D721Med (cell line): Measurements from ENCODE around the gene BBS4.
"Not testable (repeated sequence)": the region's sequence is repeated elsewhere in the genome, so short reads cannot be mapped to it uniquely, and the experiment has no call there.

ENCODE experiments used
- DNase-seq: peaks from one replicate; pipeline ENCODE4 v3.0.0; 2011; ENCODE audit warnings: low spot score; ENCODE audit not compliant: insufficient read length
- FAIRE-seq: peaks from 2 replicates; lab custom pipeline; 2011; peaks lifted over from hg19 to GRCh38; lab: Jason Lieb, UNC
- TF ChIP-seq, protein P1 (sequence below): IDR thresholded peaks from 2 replicates; pipeline ENCODE4 v1.5.1; 2012; ENCODE audit warnings: mild to moderate bottlenecking, control low read depth; ENCODE audit not compliant: insufficient read depth; ENCODE audit errors: missing control alignments

BBS4 gene

DNA sequence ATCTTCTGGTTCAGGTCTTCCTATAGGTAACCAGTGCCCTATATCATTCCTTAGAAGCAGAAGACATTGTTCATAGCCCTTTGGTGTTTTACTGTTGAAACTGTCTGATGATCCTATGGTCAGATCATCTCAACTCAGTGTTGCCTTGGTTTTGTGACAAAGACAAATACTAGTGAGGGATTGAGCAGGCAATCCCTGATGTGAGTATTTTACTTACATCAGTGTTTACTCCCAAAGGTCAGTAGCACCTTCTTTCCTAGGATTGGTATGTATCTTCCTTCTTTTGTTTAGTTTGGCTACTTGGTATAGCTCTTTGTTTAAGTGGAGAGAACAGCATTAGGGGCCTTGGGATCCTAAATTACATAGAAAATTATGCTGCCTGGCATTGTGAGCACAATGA, 41.1 kb downstream of the BBS4 start:
- DNase-seq (no peak), FAIRE-seq (no peak)
- TF ChIP-seq, protein P1, sequence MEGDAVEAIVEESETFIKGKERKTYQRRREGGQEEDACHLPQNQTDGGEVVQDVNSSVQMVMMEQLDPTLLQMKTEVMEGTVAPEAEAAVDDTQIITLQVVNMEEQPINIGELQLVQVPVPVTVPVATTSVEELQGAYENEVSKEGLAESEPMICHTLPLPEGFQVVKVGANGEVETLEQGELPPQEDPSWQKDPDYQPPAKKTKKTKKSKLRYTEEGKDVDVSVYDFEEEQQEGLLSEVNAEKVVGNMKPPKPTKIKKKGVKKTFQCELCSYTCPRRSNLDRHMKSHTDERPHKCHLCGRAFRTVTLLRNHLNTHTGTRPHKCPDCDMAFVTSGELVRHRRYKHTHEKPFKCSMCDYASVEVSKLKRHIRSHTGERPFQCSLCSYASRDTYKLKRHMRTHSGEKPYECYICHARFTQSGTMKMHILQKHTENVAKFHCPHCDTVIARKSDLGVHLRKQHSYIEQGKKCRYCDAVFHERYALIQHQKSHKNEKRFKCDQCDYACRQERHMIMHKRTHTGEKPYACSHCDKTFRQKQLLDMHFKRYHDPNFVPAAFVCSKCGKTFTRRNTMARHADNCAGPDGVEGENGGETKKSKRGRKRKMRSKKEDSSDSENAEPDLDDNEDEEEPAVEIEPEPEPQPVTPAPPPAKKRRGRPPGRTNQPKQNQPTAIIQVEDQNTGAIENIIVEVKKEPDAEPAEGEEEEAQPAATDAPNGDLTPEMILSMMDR, result no peak

DNA sequence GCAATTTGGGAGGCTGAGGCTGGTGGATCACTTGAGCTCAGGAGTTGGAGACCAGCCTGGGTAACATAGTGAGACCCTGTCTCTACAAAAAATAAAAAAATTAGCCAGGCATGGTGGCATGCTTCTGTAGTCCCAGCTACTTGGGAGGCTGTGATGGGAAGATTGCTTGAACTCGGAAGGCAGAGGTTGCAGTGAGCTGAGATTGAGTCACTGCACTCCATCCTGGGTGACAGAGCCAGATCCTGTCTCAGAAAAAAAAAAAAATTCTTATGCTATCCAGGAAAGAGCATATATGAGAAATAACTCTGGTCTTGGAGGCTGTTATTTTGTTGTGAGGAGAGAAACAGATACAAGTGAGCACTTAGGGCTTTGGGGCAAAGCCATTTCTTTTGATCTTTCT, 42.2 kb downstream of the BBS4 start:
- DNase-seq, FAIRE-seq: not testable (repeated sequence)

DNA sequence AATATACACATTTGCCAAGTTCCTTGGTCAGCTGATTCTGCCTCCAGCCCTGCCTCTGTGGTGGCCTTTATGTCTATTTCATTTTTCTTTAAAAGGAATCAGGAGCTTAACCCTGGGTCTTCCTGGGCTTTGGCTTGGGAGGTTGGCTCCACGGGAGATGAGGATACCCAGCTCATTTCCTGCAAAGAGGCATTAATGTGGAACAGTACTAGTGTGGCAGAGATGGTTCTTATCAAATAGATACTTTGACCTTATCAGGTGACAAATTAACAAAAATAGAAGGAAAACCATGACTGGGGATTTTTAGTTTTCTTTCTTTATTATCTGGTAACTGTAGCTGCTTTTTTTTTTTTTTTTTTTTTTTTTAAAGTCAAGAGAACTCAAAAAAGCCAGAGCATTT, 42.8 kb downstream of the BBS4 start:
- DNase-seq, result no peak
- TF ChIP-seq, protein P1, result no peak
- FAIRE-seq, result no peak

DNA sequence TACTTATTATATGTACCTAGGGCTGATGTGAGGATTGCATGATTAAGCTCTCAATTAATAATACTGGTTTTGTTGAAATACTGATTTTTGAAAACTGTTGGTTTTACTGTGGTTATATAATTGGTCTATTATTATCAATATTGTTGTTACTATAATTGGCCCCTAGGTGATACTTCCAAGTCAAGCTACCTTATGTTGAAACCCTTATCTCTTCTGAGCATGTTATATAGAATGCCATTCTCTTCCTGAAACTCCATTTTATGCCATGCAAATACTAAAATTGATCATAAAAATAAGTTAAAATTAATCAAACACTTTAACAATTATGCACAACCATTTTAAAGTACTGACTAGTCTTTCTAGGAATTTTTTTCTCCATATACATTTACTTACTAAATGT, 46.1 kb downstream of the BBS4 start:
- FAIRE-seq (no peak), DNase-seq (no peak)
- TF ChIP-seq, protein P1, result no peak

DNA sequence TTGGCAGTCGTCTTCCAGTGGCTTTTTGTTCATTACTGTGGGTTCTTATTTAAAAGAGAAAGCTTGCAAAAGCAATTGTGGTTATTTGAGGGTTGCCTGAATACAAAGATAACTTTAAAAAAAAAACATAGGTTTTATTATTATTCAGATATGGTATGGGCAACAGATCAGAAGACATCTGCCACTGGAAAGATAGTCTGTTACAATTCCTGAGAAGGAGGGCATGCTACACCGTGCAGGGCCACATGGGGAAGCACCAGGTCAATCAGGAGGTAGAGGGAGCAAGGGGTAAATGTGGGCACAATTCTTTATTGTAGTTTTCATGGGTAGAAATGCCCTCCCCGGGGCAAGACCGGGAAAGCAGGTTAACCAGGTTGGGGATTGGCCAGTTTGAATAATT, 46.5 kb downstream of the BBS4 start:
- DNase-seq, result no peak
- no peak for FAIRE-seq
- TF ChIP-seq, protein P1, result no peak

DNA sequence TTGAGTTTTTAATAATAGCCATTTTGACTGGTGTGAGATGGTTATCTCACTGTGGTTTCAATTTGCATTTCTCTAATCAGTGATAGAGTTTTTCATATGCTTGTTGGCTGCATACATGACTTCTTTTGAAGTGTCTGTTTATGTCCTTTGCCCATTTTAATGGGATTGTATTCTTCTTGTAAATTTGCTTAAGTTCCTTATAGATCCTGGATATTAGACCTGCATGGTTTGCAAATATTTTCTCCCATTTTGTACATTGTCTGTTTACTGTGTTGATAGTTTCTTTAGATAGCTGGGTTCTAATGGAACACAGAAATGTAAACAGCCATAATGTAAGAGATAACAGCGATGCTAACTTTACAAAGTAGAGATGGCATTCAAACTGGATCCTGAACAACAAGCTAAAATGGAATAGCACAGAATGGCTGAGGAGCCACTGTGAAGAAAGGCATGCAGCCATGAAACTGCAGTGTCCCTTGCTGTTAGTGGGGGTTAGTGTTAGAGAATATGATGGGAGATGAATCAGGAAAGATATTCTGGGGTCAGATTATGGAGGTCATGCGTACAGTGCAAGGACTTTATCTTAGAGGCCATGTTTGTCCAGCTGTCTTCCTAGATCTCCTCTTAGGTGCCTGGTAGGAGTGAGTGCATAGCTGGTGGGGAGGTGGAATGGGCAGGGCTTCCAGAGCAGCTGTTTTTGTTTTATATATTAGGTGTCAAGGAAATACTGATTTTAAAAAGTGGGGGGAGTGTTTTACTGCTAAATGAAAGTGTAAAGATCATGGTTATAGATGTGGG, 48.1 kb downstream of the BBS4 start:
- no peak for DNase-seq
- TF ChIP-seq, protein P1, result no peak
- no peak for FAIRE-seq

DNA sequence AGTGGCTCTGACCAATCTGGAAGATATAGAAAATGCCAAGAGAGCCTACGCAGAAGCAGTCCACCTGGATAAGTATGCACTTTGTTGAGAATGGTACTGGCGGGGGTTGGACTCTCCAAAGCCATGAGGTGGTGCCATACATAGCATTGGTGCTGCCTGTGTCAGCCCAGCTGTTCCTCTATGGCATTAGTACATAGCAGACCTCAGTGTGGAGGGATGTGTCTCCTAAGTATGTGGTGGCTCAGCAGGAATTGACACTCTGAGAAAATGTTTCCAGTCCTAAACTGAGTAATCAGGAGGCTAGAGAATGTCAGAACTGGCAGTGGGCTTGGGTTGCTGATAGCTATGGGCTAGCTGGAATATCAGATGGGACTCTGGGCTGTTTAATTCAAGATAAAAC, 49.1 kb downstream of the BBS4 start:
- DNase-seq, result no peak
- TF ChIP-seq, protein P1, result no peak
- FAIRE-seq, result no peak
